Neural cell (in vitro differentiated cells): ENCODE data around the gene PTPRN2. TPM values are rescaled to one million over a fixed set of nuclear protein-coding genes. Genes with fewer than 3 reads are reported as not detected.

ENCODE experiments used
- H2AFZ ChIP-seq: fragments of 200-600, 300-800 bp; sonication (generic), shearing (Covaris generic); 2 replicates; pipeline ENCODE4 v1.6.0; 2014; ENCODE audit warnings: low read depth, mild to moderate bottlenecking, antibody characterized with exemption, low read length, moderate library complexity
- H3F3A ChIP-seq: fragments of 200-600 bp; shearing (Covaris generic); 2 replicates; pipeline ENCODE4 v1.6.1; 2016; ENCODE audit warnings: mild to moderate bottlenecking, moderate library complexity, mixed read lengths, antibody characterized with exemption, low read length; ENCODE audit not compliant: insufficient read depth, poor library complexity, severe bottlenecking
- H3K27ac ChIP-seq: fragments of 200-600, 300-800 bp; sonication (generic), shearing (Covaris generic); 2 replicates; pipeline ENCODE4 v1.5.1; 2014; ENCODE audit warnings: mild to moderate bottlenecking, low read length, moderate library complexity
- H3K27me3 ChIP-seq: fragments of 300-800, 200-600 bp; sonication (generic), shearing (Covaris generic); 2 replicates; pipeline ENCODE4 v1.6.0; 2014; ENCODE audit warnings: mild to moderate bottlenecking, low read depth, low read length, moderate library complexity; ENCODE audit not compliant: insufficient read depth
- H3K36me3 ChIP-seq: fragments of 300-800, 200-600 bp; sonication (generic), shearing (Covaris generic); 2 replicates; pipeline ENCODE4 v1.5.1; 2014; ENCODE audit warnings: mild to moderate bottlenecking, antibody characterized with exemption, low read length, moderate library complexity; ENCODE audit not compliant: insufficient read depth
- H3K4me2 ChIP-seq: fragments of 300-800, 200-600 bp; sonication (generic), shearing (Covaris generic); 2 replicates; pipeline ENCODE4 v1.6.0; 2014; ENCODE audit warnings: mild to moderate bottlenecking, low read length
- H3K4me3 ChIP-seq: fragments of 300-800, 200-600 bp; sonication (generic), shearing (Covaris generic); 2 replicates; pipeline ENCODE4 v1.5.1; 2014; ENCODE audit warnings: mild to moderate bottlenecking, low read length, moderate library complexity
- H3K79me2 ChIP-seq: fragments of 200-600 bp; shearing (Covaris generic); replicated peaks from 2 replicates; pipeline ENCODE4 v1.6.0; 2014; ENCODE audit warnings: mild to moderate bottlenecking, low read length, moderate library complexity; ENCODE audit not compliant: insufficient read depth
- H3K9ac ChIP-seq: fragments of 300-800, 200-600 bp; sonication (generic), shearing (Covaris generic); 2 replicates; pipeline ENCODE4 v1.6.1; 2016; ENCODE audit warnings: mild to moderate bottlenecking, low read length, mixed read lengths
- H3K9me2 ChIP-seq: fragments of 200-600 bp; shearing (Covaris generic); 2 replicates; pipeline ENCODE4 v1.6.1; 2016; ENCODE audit warnings: mild to moderate bottlenecking, low read length, mixed read lengths; ENCODE audit not compliant: insufficient read depth
- H3K9me3 ChIP-seq: fragments of 200-600, 300-800 bp; sonication (generic), shearing (Covaris generic); 2 replicates; pipeline ENCODE4 v1.6.1; 2016; ENCODE audit warnings: mild to moderate bottlenecking, mixed run types, low read length, moderate library complexity, mixed read lengths
- H4K20me1 ChIP-seq: fragments of 200-600 bp; shearing (Covaris generic); 2 replicates; pipeline ENCODE4 v1.6.1; 2016; ENCODE audit warnings: mild to moderate bottlenecking, mixed run types; ENCODE audit not compliant: insufficient read depth
- CTCF ChIP-seq: fragments of 450-650 bp; IDR thresholded peaks from 2 replicates; pipeline ENCODE4 v1.5.1; 2014; ENCODE audit warnings: antibody characterized with exemption, mild to moderate bottlenecking, moderate library complexity; ENCODE audit not compliant: poor library complexity, severe bottlenecking
- EP300 ChIP-seq: fragments of 450-650 bp; conservative IDR thresholded peaks from 2 replicates; pipeline ENCODE4 v1.6.1; 2014; ENCODE audit warnings: antibody characterized with exemption, mild to moderate bottlenecking, moderate library complexity; ENCODE audit not compliant: poor library complexity, severe bottlenecking
- EZH2 ChIP-seq: fragments of 200-600, 300-800 bp; shearing (Covaris generic), sonication (generic); IDR thresholded peaks from 2 replicates; pipeline ENCODE4 v1.6.1; 2014; ENCODE audit warnings: antibody characterized with exemption, low read length, borderline replicate concordance, mild to moderate bottlenecking; ENCODE audit not compliant: insufficient read depth, poor library complexity, severe bottlenecking
- MXI1 ChIP-seq: fragments of 450-650 bp; conservative IDR thresholded peaks from 2 replicates; pipeline ENCODE4 v1.6.1; 2014; ENCODE audit warnings: antibody characterized with exemption, mild to moderate bottlenecking; ENCODE audit not compliant: poor library complexity, severe bottlenecking
- POLR2AphosphoS5 ChIP-seq: IDR thresholded peaks from 2 replicates; pipeline ENCODE4 v1.6.1; 2012
- RAD21 ChIP-seq: fragments of 450-650 bp; conservative IDR thresholded peaks from 2 replicates; pipeline ENCODE4 v1.6.1; 2014; ENCODE audit warnings: antibody characterized with exemption, mild to moderate bottlenecking, moderate library complexity
- REST ChIP-seq: IDR thresholded peaks from 2 replicates; pipeline ENCODE4 v1.6.1; 2012; ENCODE audit warnings: borderline replicate concordance
- SMC3 ChIP-seq: fragments of 450-650 bp; conservative IDR thresholded peaks from 2 replicates; pipeline ENCODE4 v1.6.1; 2014; ENCODE audit warnings: antibody characterized with exemption, mild to moderate bottlenecking, moderate library complexity; ENCODE audit not compliant: poor library complexity
- TAF1 ChIP-seq: IDR thresholded peaks from 2 replicates; pipeline ENCODE4 v1.6.1; 2012; ENCODE audit warnings: low read depth
- polyA plus RNA-seq: library from polyadenylated mRNA; depleted of rRNA; stranded (reverse); fragments of >200 nt; gene quantifications from 2 replicates; pipeline ENCODE4 v1.2.3, GENCODE V29; 2014

PTPRN2 gene
- polyA plus RNA-seq, 1 donor from 2014 or later = 31.0 TPM

GRCh38 chr7:157755741-157756140 lies 831.9 kb downstream of the PTPRN2 start:
- H3K4me3 ChIP-seq = no peak overlapping the region
- no peaks in the 10 kb centered on the region for H3K9me2 ChIP-seq
- no peak overlapping the region for H2AFZ ChIP-seq
- no peaks in the 10 kb centered on the region for H3K36me3 ChIP-seq
- no peaks in the 10 kb centered on the region for H3K27me3 ChIP-seq
- H3F3A ChIP-seq = no peaks in the 10 kb centered on the region
- no peak overlapping the region for H3K9ac ChIP-seq
- TF ChIP-seq RAD21 = no peak
- TF ChIP-seq POLR2AphosphoS5 = no peak
- no peak for TF ChIP-seq REST
- no peak for TF ChIP-seq SMC3
- TF ChIP-seq MXI1 = no peak
- no peak for TF ChIP-seq EP300
- no peak for TF ChIP-seq EZH2
- TF ChIP-seq TAF1 = no peak
- TF ChIP-seq CTCF = no peak
- no peak overlapping the region for H3K4me2 ChIP-seq
- no peaks in the 10 kb centered on the region for H4K20me1 ChIP-seq
- no peak overlapping the region for H3K27ac ChIP-seq
- no peaks in the 10 kb centered on the region for H3K9me3 ChIP-seq
- no peaks in the 10 kb centered on the region for H3K79me2 ChIP-seq

GRCh38 chr7:157754416-157754790 lies 833.2 kb downstream of the PTPRN2 start:
- H4K20me1 ChIP-seq = no peaks in the 10 kb centered on the region
- H3K27ac ChIP-seq = no peak overlapping the region
- H3K9me2 ChIP-seq = no peaks in the 10 kb centered on the region
- H3K36me3 ChIP-seq = no peaks in the 10 kb centered on the region
- H2AFZ ChIP-seq = no peak overlapping the region
- no peaks in the 10 kb centered on the region for H3K27me3 ChIP-seq
- no peaks in the 10 kb centered on the region for H3K9me3 ChIP-seq
- H3F3A ChIP-seq = no peaks in the 10 kb centered on the region
- no peaks in the 10 kb centered on the region for H3K79me2 ChIP-seq
- no peak overlapping the region for H3K9ac ChIP-seq
- H3K4me3 ChIP-seq = no peak overlapping the region
- no peak overlapping the region for H3K4me2 ChIP-seq
- TF ChIP-seq TAF1 (no peak), CTCF (no peak), EP300 (no peak), EZH2 (no peak), REST (no peak), MXI1 (no peak), RAD21 (no peak), SMC3 (no peak), POLR2AphosphoS5 (no peak)
